ENCODE data around the gene CCDC102A.
A peak's percentile ranks its signal among the peaks of the same experiment; 100 is the strongest.

Gene CCDC102A

GRCh38 chr16:57527610-57528360, 8.6 kb downstream of the CCDC102A start:
- no peaks in the 10 kb centered on the region for H3K9me3 Mint-ChIP-seq
- no peak overlapping the region for H3K4me3 Mint-ChIP-seq
- H3K27ac Mint-ChIP-seq, result no peak overlapping the region
- H3K36me3 Mint-ChIP-seq, result peaks cover 0 to 19% of the 10 kb centered on the region in 2 donors
- no peak for ATAC-seq (replicated peaks)
- H3K4me1 Mint-ChIP-seq, result peaks cover 49 to 71% of the 10 kb centered on the region in 2 donors
- no peaks in the 10 kb centered on the region for H3K27me3 Mint-ChIP-seq
- DNase-seq, result no peak

DNA sequence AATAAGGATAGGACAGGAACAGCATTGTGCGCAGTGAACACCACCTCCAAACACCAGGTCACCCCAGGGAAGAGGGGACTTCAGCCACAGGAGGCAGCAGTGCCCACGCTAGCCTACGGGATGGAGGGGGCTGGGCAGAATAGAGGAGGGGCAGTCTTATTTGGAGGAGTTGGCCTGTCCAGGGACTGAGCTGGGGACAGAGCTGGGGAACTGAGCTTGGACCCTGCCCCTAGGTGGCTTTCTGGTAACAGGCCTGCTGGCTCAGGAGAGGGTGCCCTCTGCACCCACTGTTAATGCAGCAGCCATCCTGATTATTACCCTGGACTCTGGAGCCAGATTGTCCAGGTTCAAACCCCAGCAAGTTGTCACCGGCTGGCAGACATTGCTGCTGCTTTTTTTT, 9.3 kb downstream of the CCDC102A start:
- Mint-ChIP-seq H3K36me3 (peaks cover 0 to 15% of the 10 kb centered on the region in 2 donors), H3K27me3 (no peaks in the 10 kb centered on the region), H3K9me3 (no peaks in the 10 kb centered on the region), H3K4me1 (peaks cover 49 to 71% of the 10 kb centered on the region in 2 donors), H3K4me3 (no peak overlapping the region), H3K27ac (no peak overlapping the region)
- ATAC-seq (replicated peaks) (no peak), DNase-seq (no peak)

DNA sequence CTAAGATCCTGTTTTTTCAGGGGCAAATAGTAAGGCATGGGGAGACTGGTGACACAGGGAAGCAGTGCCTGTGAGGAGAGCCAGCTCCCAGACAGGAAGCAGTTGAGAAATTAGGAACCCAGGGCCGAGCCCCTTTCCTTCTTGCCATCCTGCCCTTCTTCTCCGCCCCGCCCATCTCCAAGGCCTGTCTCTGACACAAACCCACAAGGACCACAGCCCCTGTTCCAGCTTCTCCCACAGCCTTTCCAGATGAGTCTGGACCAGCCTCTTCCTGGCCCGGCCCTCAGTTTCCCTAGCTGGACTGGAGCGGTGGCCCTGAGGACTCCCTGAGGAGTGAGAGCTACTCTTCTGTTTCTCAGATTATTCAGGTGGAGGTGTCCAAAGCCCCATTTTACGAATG, 9.9 kb downstream of the CCDC102A start:
- no peaks in the 10 kb centered on the region for H3K9me3 Mint-ChIP-seq
- H3K4me1 Mint-ChIP-seq, result peaks cover 46 to 70% of the 10 kb centered on the region in 2 donors
- H3K4me3 Mint-ChIP-seq, result no peak overlapping the region
- no peak for DNase-seq
- no peak overlapping the region for H3K27ac Mint-ChIP-seq
- peaks cover 0 to 15% of the 10 kb centered on the region in 2 donors for H3K36me3 Mint-ChIP-seq
- ATAC-seq (replicated peaks), result no peak
- H3K27me3 Mint-ChIP-seq, result no peaks in the 10 kb centered on the region

- Mint-ChIP-seq H3K27ac (no peak overlapping the region), H3K4me3 (no peak overlapping the region), H3K4me1 (peaks cover 41 to 68% of the 10 kb centered on the region in 2 donors), H3K36me3 (peaks cover 3 to 20% of the 10 kb centered on the region in 2 donors), H3K27me3 (no peaks in the 10 kb centered on the region), H3K9me3 (no peaks in the 10 kb centered on the region)
- no peak for DNase-seq
- no peak for ATAC-seq (replicated peaks)
These were observed 10.6 kb downstream of the CCDC102A start for GRCh38 chr16:57525761-57526160.

- no peak for DNase-seq
- peaks cover 31 to 64% of the 10 kb centered on the region in 2 donors for H3K4me1 Mint-ChIP-seq
- peak overlapping the region in 1 of 2 donors; percentile 63 for H3K4me3 Mint-ChIP-seq
- peaks cover 10 to 21% of the 10 kb centered on the region in 2 donors for H3K36me3 Mint-ChIP-seq
- no peaks in the 10 kb centered on the region for H3K27me3 Mint-ChIP-seq
- no peaks in the 10 kb centered on the region for H3K9me3 Mint-ChIP-seq
- ATAC-seq (replicated peaks), result peak; percentile 72 to 77
- H3K27ac Mint-ChIP-seq, result peak overlapping the region; percentile 57
These were observed 13.4 kb downstream of the CCDC102A start for GRCh38 chr16:57522960-57523359.

- no peak overlapping the region for H3K4me3 Mint-ChIP-seq
- no peaks in the 10 kb centered on the region for H3K9me3 Mint-ChIP-seq
- H3K4me1 Mint-ChIP-seq, result peaks cover 25 to 47% of the 10 kb centered on the region in 2 donors
- peaks cover 24 to 36% of the 10 kb centered on the region in 2 donors for H3K36me3 Mint-ChIP-seq
- no peaks in the 10 kb centered on the region for H3K27me3 Mint-ChIP-seq
- DNase-seq, result peak; percentile 68
- no peak overlapping the region for H3K27ac Mint-ChIP-seq
- peak; percentile 93 to 96 for ATAC-seq (replicated peaks)
These were observed 16.5 kb downstream of the CCDC102A start for GRCh38 chr16:57519796-57520360.

- no peak for ATAC-seq (replicated peaks)
- no peak for DNase-seq
- no peaks in the 10 kb centered on the region for H3K9me3 Mint-ChIP-seq
- H3K27me3 Mint-ChIP-seq, result no peaks in the 10 kb centered on the region
- no peak overlapping the region for H3K4me3 Mint-ChIP-seq
- H3K27ac Mint-ChIP-seq, result no peak overlapping the region
- peaks cover 22 to 40% of the 10 kb centered on the region in 2 donors for H3K4me1 Mint-ChIP-seq
- H3K36me3 Mint-ChIP-seq, result peaks cover 24 to 38% of the 10 kb centered on the region in 2 donors
These were observed 17.4 kb downstream of the CCDC102A start for GRCh38 chr16:57518922-57519321.

- ATAC-seq (replicated peaks) (no peak), DNase-seq (no peak)
- H3K27me3 Mint-ChIP-seq, result no peaks in the 10 kb centered on the region
- H3K36me3 Mint-ChIP-seq, result peaks cover 24 to 40% of the 10 kb centered on the region in 2 donors
- H3K27ac Mint-ChIP-seq, result no peak overlapping the region
- H3K9me3 Mint-ChIP-seq, result no peaks in the 10 kb centered on the region
- H3K4me1 Mint-ChIP-seq, result peaks cover 22 to 36% of the 10 kb centered on the region in 2 donors
- no peak overlapping the region for H3K4me3 Mint-ChIP-seq
These were observed 17.9 kb downstream of the CCDC102A start for GRCh38 chr16:57518520-57518919.

DNA sequence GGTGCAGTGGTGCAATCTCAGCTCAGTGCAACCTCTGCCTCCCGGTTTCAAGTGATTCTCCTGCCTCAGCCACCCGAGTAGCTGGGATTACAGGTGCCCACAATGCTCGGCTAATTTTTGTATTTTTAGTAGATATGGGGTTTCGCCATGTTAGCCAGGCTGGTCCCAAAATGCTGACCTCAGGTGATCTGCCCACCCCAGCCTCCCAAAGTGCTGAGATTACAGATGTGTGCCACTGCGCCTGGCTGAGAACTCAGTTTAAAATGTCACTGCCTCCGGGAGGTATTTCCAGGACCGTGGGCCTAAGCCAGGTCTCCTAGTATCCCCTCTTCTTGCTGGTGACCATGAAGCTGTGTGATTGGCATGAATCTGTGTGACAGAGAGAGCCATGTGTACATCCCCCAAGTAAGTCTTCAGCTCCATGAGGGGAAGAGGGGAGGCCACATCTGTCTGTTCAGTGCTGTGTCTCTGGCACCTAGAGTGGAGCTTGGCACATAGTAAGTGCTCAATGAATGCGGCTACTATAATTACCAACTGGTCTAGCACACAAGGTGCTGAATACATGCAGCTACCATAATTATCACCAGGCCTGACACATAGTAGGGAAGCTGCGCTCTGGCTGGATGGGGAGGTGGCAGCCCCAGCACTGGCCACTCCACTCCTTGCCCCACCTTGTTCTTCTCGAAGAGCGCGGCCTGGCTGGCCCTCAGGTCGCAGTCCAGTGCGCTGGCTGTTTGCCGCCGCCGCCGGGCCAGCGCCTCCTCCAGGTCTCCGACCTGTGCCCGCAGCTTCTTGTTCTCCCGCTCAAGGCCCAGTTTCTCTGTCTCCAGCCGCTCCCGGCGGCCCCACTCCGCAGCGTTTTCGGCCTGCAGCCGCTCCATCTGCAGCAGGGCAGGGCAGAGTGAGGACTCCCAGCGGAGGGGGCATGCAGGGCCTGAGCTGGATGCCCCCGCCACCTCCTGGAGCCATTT, 18.7 kb downstream of the CCDC102A start:
- no peak overlapping the region for H3K27ac Mint-ChIP-seq

DNA sequence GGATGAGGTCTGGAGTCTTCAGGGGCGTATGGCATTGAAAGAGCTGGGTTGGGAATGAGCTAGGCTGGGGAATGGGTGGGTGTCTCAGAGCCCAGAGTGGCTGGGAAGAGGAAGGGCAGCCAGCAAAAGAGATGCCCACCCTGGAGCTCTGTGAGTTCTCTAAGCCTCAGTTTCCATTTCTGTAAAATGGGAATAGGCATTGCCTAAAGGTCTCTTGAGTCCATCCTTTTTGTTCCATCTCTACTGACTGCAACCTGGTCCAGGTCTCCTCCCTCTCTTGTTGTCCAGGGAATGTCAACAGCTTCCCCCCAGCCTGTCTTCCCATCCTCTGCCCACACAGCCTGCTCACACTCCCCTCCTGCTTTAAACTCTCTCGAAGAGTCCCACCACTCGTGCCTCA, 19.6 kb downstream of the CCDC102A start:
- Mint-ChIP-seq H3K4me1 (peaks cover 8 to 19% of the 10 kb centered on the region in 2 donors), H3K9me3 (no peaks in the 10 kb centered on the region), H3K27me3 (no peaks in the 10 kb centered on the region), H3K36me3 (peaks cover 27 to 53% of the 10 kb centered on the region in 2 donors), H3K4me3 (no peak overlapping the region), H3K27ac (no peak overlapping the region)
- no peak for ATAC-seq (replicated peaks)
- no peak for DNase-seq

More for the DNA sequence above, 18.7 kb downstream of the CCDC102A start:
- Mint-ChIP-seq H3K4me3 (no peak overlapping the region), H3K9me3 (no peaks in the 10 kb centered on the region), H3K4me1 (peaks cover 15 to 28% of the 10 kb centered on the region in 2 donors), H3K27me3 (no peaks in the 10 kb centered on the region), H3K36me3 (peaks cover 24 to 48% of the 10 kb centered on the region in 2 donors)
- no peak for DNase-seq
- no peak for ATAC-seq (replicated peaks)

- Mint-ChIP-seq H3K9me3 (no peaks in the 10 kb centered on the region), H3K27ac (no peak overlapping the region), H3K27me3 (no peaks in the 10 kb centered on the region), H3K4me3 (no peak overlapping the region), H3K36me3 (peaks cover 27 to 53% of the 10 kb centered on the region in 2 donors), H3K4me1 (peaks cover 7 to 17% of the 10 kb centered on the region in 2 donors)
- ATAC-seq (replicated peaks) (no peak), DNase-seq (no peak)
These were observed 20.1 kb downstream of the CCDC102A start for GRCh38 chr16:57516176-57516725.

- no peak overlapping the region for H3K27ac Mint-ChIP-seq
- ATAC-seq (replicated peaks), result no peak
- no peaks in the 10 kb centered on the region for H3K27me3 Mint-ChIP-seq
- no peak for DNase-seq
- peaks cover under 1 to 7% of the 10 kb centered on the region in 2 donors for H3K4me1 Mint-ChIP-seq
- no peak overlapping the region for H3K4me3 Mint-ChIP-seq
- peaks cover 24 to 49% of the 10 kb centered on the region in 2 donors for H3K36me3 Mint-ChIP-seq
- H3K9me3 Mint-ChIP-seq, result no peaks in the 10 kb centered on the region
These were observed 21.4 kb downstream of the CCDC102A start for GRCh38 chr16:57514791-57515600.

DNA sequence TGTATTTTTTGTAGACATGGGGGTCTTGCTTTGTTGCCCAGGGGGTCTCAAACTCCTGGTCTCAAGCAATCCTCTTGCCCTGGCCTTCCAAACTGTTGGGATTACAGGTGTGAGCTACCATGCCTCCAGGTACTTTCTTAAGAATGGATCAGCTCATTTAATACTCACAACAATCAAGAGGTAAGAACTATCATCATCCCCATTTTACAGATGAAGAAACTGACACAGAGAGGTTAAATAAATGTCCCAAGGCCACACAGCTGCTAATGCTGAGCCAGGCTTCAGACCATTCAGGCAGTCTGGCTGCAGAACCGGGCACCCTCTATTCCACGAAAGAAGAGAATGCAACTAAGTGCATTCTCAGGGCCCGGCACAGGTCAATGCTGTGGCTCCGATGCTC, 22.0 kb downstream of the CCDC102A start:
- H3K4me3 Mint-ChIP-seq, result no peak overlapping the region
- H3K27me3 Mint-ChIP-seq, result no peaks in the 10 kb centered on the region
- no peak overlapping the region for H3K27ac Mint-ChIP-seq
- H3K9me3 Mint-ChIP-seq, result no peaks in the 10 kb centered on the region
- ATAC-seq (replicated peaks), result no peak
- peaks cover 23 to 49% of the 10 kb centered on the region in 2 donors for H3K36me3 Mint-ChIP-seq
- DNase-seq, result no peak
- H3K4me1 Mint-ChIP-seq, result peaks cover 0 to 4% of the 10 kb centered on the region in 2 donors

Measured in stimulated activated naive B cell treated with anti-CD40 and anti-IgM and Interleukin-4, amounts not matched to agents 10 μg/mL and 1 μg/mL and 100 μg/mL, for 72 hours (primary cell).